K562 (cell line): ENCODE results near the gene MLIP. TPM values are rescaled to one million over a fixed set of nuclear protein-coding genes. Genes with fewer than 3 reads are reported as not detected.

Experiments
- ATAC-seq: fragments of 200-7000 bp; cut with Tn5 transposase; 3 replicates; pipeline ENCODE4 v1.9.1; 2020; ENCODE audit warnings: moderate library complexity
- BruUV-seq: library from RNA; stranded (reverse); fragments of 400-500 nt; replicated peaks from 2 replicates; lab custom pipeline; 2021; lab: Mats Ljungman, UMichigan
- CTCF ChIA-PET: fragments of 300-600 bp; formaldehyde crosslinking; extraction: SDS; loops from one replicate; lab custom pipeline; 2021; ENCODE audit warnings: low intra/inter-chr PET ratio; lab: Yijun Ruan, JAX
- POLR2A ChIA-PET: fragments of 300-600, 350-650 bp; sonication (Branson Sonifier 250); formaldehyde crosslinking; extraction: SDS; loops from one replicate; lab custom pipeline; 2021; ENCODE audit warnings: antibody characterized with exemption, inconsistent platforms; lab: Yijun Ruan, JAX
- DNase-seq, 4 experiments: peaks; one replicate each; pipeline versions ENCODE4 v3.0.0 to v3.0.0-alpha.2; 2011 to 2018; ENCODE audit warnings: low spot score in 3 of 4, mixed read lengths in 3 of 4; ENCODE audit errors: extremely low read depth in 1 of 4
- FAIRE-seq: peaks from 2 replicates; lab custom pipeline; 2011; peaks lifted over from hg19 to GRCh38; lab: Jason Lieb, UNC
- H2AFZ ChIP-seq: 2 replicates; pipeline ENCODE4 v1.6.0; 2011; ENCODE audit warnings: low read depth, low read length, control low read depth, inconsistent platforms
- H3K27ac ChIP-seq: fragments of 200-600 bp; 3 replicates; pipeline ENCODE4 v1.8.0; 2011; ENCODE audit warnings: low read depth, mild to moderate bottlenecking, control low read depth, inconsistent platforms, low read length, moderate library complexity, mixed read lengths; ENCODE audit errors: extremely low read depth
- H3K27me3 ChIP-seq, 2 experiments: fragments of 300-600 bp in 1 of 2; 2 replicates in 1 of 2; 3 replicates in 1 of 2; pipeline versions ENCODE4 v1.6.0 to v1.8.0; 2011; ENCODE audit warnings: inconsistent platforms in 2 of 2, low read length in 2 of 2, mild to moderate bottlenecking in 1 of 2, mixed read lengths in 1 of 2, moderate library complexity in 1 of 2; ENCODE audit not compliant: control insufficient read depth in 2 of 2, insufficient read depth in 2 of 2
- H3K36me3 ChIP-seq: fragments of 300-600 bp; 3 replicates; pipeline ENCODE4 v1.8.0; 2011; ENCODE audit warnings: mild to moderate bottlenecking, low read length, inconsistent platforms; ENCODE audit not compliant: control insufficient read depth, insufficient read depth
- H3K4me1 ChIP-seq, 2 experiments: fragments of 200-600 bp in 1 of 2; replicated peaks in 1 of 2; 2 replicates in 1 of 2; 3 replicates in 1 of 2; pipeline versions ENCODE4 v1.5.1 to v1.8.0; 2011; ENCODE audit warnings: inconsistent platforms in 2 of 2, low read length in 2 of 2, mild to moderate bottlenecking in 1 of 2, mixed read lengths in 1 of 2, moderate library complexity in 1 of 2; ENCODE audit not compliant: control insufficient read depth in 2 of 2, insufficient read depth in 2 of 2
- H3K4me2 ChIP-seq: 2 replicates; pipeline ENCODE4 v1.6.1; 2011; ENCODE audit warnings: low read length, control low read depth, inconsistent platforms, mixed read lengths; ENCODE audit not compliant: insufficient read depth
- H3K4me3 ChIP-seq: fragments of 200-600 bp; sonication (generic), shearing (Covaris generic); 2 replicates; pipeline ENCODE4 v1.5.1; 2016; ENCODE audit warnings: control low read depth, inconsistent platforms
- H3K79me2 ChIP-seq: fragments of 200-600 bp; 3 replicates; pipeline ENCODE4 v1.8.0; 2011; ENCODE audit warnings: low read length, inconsistent platforms; ENCODE audit not compliant: control insufficient read depth, insufficient read depth
- H3K9ac ChIP-seq, 2 experiments: 2 replicates each; pipeline versions ENCODE4 v1.6.0 to v1.6.1; 2011; ENCODE audit warnings: low read depth in 2 of 2, low read length in 2 of 2, control low read depth in 1 of 2, inconsistent platforms in 1 of 2, mild to moderate bottlenecking in 1 of 2, mixed read lengths in 1 of 2; ENCODE audit not compliant: insufficient read depth in 1 of 2
- H3K9me1 ChIP-seq: one replicate; pipeline ENCODE4 v1.6.0; 2011; ENCODE audit warnings: inconsistent platforms, mild to moderate bottlenecking, low read length, moderate library complexity; ENCODE audit not compliant: control insufficient read depth, insufficient read depth
- H3K9me3 ChIP-seq: replicated peaks from 2 replicates; pipeline ENCODE4 v1.5.1; 2011; ENCODE audit warnings: low read depth, low read length, inconsistent platforms; ENCODE audit not compliant: control insufficient read depth, insufficient read depth
- H4K20me1 ChIP-seq: replicated peaks from 2 replicates; pipeline ENCODE4 v1.6.1; 2011; ENCODE audit warnings: low read length, inconsistent platforms, mixed read lengths; ENCODE audit not compliant: control insufficient read depth, insufficient read depth
- DIDO1 ChIP-seq: fragments of 450-650 bp; IDR thresholded peaks from 2 replicates; pipeline ENCODE4 v1.6.1; 2016; ENCODE audit warnings: low read depth, missing biosample characterization, missing genetic modification characterization
- ELF4 ChIP-seq: fragments of 450-650 bp; formaldehyde crosslinking; IDR thresholded peaks from 2 replicates; pipeline ENCODE4 v1.4.0; 2022; ENCODE audit warnings: missing genetic modification characterization
- EP400 ChIP-seq: fragments of 450-650 bp; IDR thresholded peaks from 2 replicates; pipeline ENCODE4 v1.6.1; 2017; ENCODE audit warnings: antibody characterized with exemption, mild to moderate bottlenecking, moderate library complexity
- KAT8 ChIP-seq: fragments of 450-650 bp; IDR thresholded peaks from 2 replicates; pipeline ENCODE4 v1.6.1; 2016; ENCODE audit warnings: low read depth, mild to moderate bottlenecking
- KLF1 ChIP-seq: fragments of 450-650 bp; IDR thresholded peaks from 2 replicates; pipeline ENCODE4 v1.6.1; 2016; ENCODE audit warnings: missing genetic modification characterization, missing compliant biosample characterization
- MYC ChIP-seq, 2 experiments: fragments of 250-450 bp in 1 of 2; sonication (Bioruptor Pico) in 1 of 2; IDR thresholded peaks; 2 replicates each; pipeline versions ENCODE4 v1.5.1 to v1.6.1; 2012 to 2021; ENCODE audit warnings: low read depth in 2 of 2, borderline replicate concordance in 1 of 2, improper control_type of control experiment in 1 of 2, low read length in 1 of 2, mild to moderate bottlenecking in 1 of 2, moderate library complexity in 1 of 2
- YY1 ChIP-seq, 3 experiments: IDR thresholded peaks; 2 replicates each; pipeline ENCODE4 v1.6.1; 2011; ENCODE audit warnings: low read length in 2 of 3, mild to moderate bottlenecking in 2 of 3, moderate library complexity in 2 of 3, borderline replicate concordance in 1 of 3, control low read depth in 1 of 3, low read depth in 1 of 3; ENCODE audit not compliant: insufficient read depth in 3 of 3, insufficient replicate concordance in 2 of 3, control insufficient read depth in 1 of 3, insufficient read length in 1 of 3; ENCODE audit errors: extremely low read depth in 1 of 3
- ZNF445 ChIP-seq: fragments of 250-450 bp; sonication (Bioruptor Pico); IDR thresholded peaks from 2 replicates; pipeline ENCODE4 v1.4.0; 2020; ENCODE audit warnings: low read depth, mild to moderate bottlenecking, moderate library complexity
- WGBS: fragments of 100-300 bp; shearing (Covaris generic); methylation state at CpG from one replicate; pipeline ENCODE4 v1.1.6; 2016; ENCODE audit warnings: low coverage, mixed read lengths; ENCODE audit not compliant: insufficient coverage; ENCODE audit errors: missing lambda C conversion rate; 5-methylcytosine and 5-hydroxymethylcytosine counted together
- in situ Hi-C: fragments of 300-500 bp; cut with MboI; formaldehyde crosslinking; loops from 4 replicates; pipeline ENCODE4 v1.15.0; 2018; ENCODE audit warnings: inconsistent platforms, mixed read lengths
- intact Hi-C: fragments of 100-400 bp; cut with micrococcal nuclease; formaldehyde crosslinking; loops from 2 replicates; pipeline ENCODE4 v1.14.2; 2022
- polyA plus RNA-seq, 8 experiments: library from polyadenylated mRNA; depleted of rRNA in 4 of 8; stranded (reverse) in 5 of 8; unstranded in 3 of 8; fragments of >200 nt; fragmentation: Nextera tagmentation in 2 of 8; fragmentation: Illumina TruSeq in 1 of 8; extraction: Ambion mirVana in 2 of 8; extraction: Trizol in 1 of 8; gene quantifications; 2 replicates each; pipeline versions ENCODE4 v1.2.1 to v1.2.3, GENCODE V29; 2011 to 2014; ENCODE audit warnings: inconsistent platforms in 1 of 8, missing spikeins in 1 of 8
- total RNA-seq, 7 experiments: library from RNA; depleted of rRNA in 6 of 7; stranded (reverse); fragments of >200 nt in 6 of 7; fragmentation: Illumina TruSeq in 2 of 7; extraction: Trizol in 2 of 7; gene quantifications; 2 replicates each; pipeline versions ENCODE4 v1.2.1 to v1.2.3, GENCODE V29; 2011 to 2021; ENCODE audit warnings: low replicate concordance in 1 of 7
- TF ChIP-seq, protein P1 (sequence below): fragments of 250-450 bp; sonication (Bioruptor Pico); IDR thresholded peaks from 2 replicates; pipeline ENCODE4 v1.8.0; 2021; ENCODE audit warnings: borderline replicate concordance, mild to moderate bottlenecking, moderate library complexity; ENCODE audit not compliant: poor library complexity, severe bottlenecking

MLIP gene
- total and polyA plus RNA-seq, 9 of the 15 experiments (the other 6 are each of a cell fraction or from before 2014, with no cell fraction given): not detected

DNA sequence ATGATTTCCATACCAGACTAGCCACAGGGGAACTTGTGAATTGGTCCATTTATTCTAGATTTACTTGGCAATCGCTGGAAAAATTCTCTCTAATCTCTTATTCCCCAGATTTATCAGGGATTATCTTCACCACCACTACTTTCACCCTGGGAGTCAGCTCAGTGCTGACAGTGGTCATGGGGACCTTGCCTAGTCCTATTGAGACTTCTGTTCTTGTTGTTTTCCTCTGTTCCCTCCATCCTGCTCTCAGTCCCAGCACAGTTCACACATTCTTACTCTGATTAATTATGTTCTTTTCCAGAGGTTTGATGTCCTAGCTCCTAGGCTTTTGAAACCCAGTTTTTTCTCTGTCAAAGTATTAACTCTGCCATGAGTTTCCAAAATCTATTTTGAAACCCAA, 103.0 kb downstream of the MLIP start:
- ATAC-seq: no peak
- in situ Hi-C loops (no loop called here), intact Hi-C loops (no loop called here)
- FAIRE-seq: no peak
- Histone ChIP-seq H3K4me3 (no peak overlapping the region), H3K9ac (no peak overlapping the region), H3K4me2 (no peak overlapping the region), H3K9me3 (no peaks in the 10 kb centered on the region), H2AFZ (no peak overlapping the region), H3K4me1 (no peaks in the 10 kb centered on the region), H3K79me2 (no peaks in the 10 kb centered on the region), H3K9me1 (no peaks in the 10 kb centered on the region), H3K27me3 (no peaks in the 10 kb centered on the region), H4K20me1 (no peaks in the 10 kb centered on the region), H3K36me3 (no peaks in the 10 kb centered on the region), H3K27ac (no peak overlapping the region)
- TF ChIP-seq KLF1 (tag) (no peak), ZNF445 (no peak), ELF4 (no peak)
- ChIA-PET POLR2A (no interaction called here), CTCF (no interaction called here)
- WGBS: 0% methylated on average over 1 of the region's 1 CpG
- no TSS peak for BruUV-seq
- DNase-seq: no peak

DNA sequence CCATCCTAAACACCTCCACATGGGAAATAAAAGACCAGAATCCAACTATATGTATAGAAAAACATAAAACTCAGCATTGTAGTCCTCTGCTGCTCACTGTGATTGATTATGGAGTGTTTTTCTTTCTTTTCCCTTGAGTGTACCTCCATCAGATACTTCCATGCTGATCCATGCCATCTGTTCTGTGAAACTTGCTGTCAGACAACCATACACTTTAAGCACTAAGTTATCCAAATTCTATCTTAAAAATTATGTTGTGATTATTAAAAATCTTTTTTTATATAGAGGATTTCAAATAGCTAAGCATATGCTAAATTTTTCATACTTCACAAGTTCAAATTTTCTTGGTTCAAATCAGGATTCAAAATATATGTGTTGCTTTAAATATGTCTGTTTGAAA, 105.1 kb downstream of the MLIP start:
- Histone ChIP-seq H4K20me1 (no peaks in the 10 kb centered on the region), H3K36me3 (no peaks in the 10 kb centered on the region), H3K27me3 (no peaks in the 10 kb centered on the region), H3K9me1 (no peaks in the 10 kb centered on the region), H3K79me2 (no peaks in the 10 kb centered on the region), H3K27ac (no peak overlapping the region), H3K9me3 (no peaks in the 10 kb centered on the region; the same call in 1 of the 2 replicates), H3K9ac (no peak overlapping the region), H3K4me2 (no peak overlapping the region), H3K4me1 (no peaks in the 10 kb centered on the region), H3K4me3 (no peak overlapping the region), H2AFZ (no peak overlapping the region)
- FAIRE-seq (no peak), ATAC-seq (no peak), DNase-seq (no peak)
- intact Hi-C loops (no loop called here), in situ Hi-C loops (no loop called here)
- ChIA-PET CTCF (no interaction called here), POLR2A (no interaction called here)
- TF ChIP-seq EP400 (no peak), YY1 (IDR thresholded peaks at IDR 0.05; ENCODE audit: borderline replicate concordance in 1 of 3, control insufficient read depth in 1 of 3, extremely low read depth in 1 of 3, insufficient read depth in 3 of 3, insufficient read length in 1 of 3, insufficient replicate concordance in 2 of 3, low read depth in 1 of 3, low read length in 2 of 3) (no peak), DIDO1 (no peak), MYC (IDR thresholded peaks at IDR 0.05; ENCODE audit: low read depth, low read length) (no peak), MYC (CRISPR knock-in tag; IDR thresholded peaks at IDR 0.05; ENCODE audit: borderline replicate concordance, low read depth) (no peak), KAT8 (no peak)
- TF ChIP-seq, protein P1, sequence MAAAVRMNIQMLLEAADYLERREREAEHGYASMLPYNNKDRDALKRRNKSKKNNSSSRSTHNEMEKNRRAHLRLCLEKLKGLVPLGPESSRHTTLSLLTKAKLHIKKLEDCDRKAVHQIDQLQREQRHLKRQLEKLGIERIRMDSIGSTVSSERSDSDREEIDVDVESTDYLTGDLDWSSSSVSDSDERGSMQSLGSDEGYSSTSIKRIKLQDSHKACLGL (CRISPR knock-in tag): no peak
- no TSS peak for BruUV-seq
